ENCODE data around the gene ELAVL4.

- TF ChIP-seq CTCF (conservative IDR thresholded peaks at IDR 0.05 in 1 of 2, IDR thresholded peaks at IDR 0.05 in 1 of 2; ENCODE audit: low read depth in 1 of 2, low read length in 2 of 2) (no peak), EZH2 (IDR thresholded peaks at IDR 0.05; ENCODE audit: low read length, missing control alignments) (no peak)
Observed at GRCh38 chr1:50208756-50209155, 100.0 kb downstream of the ELAVL4 start.
